ENCODE measurements around the gene PRKCE. TPM values are rescaled to one million over a fixed set of nuclear protein-coding genes. Genes with fewer than 3 reads are reported as not detected.

Gene PRKCE
- total RNA-seq, 1 experiment from 2014 or later = 14.0 TPM

GRCh38 chr2:45994060-45994459 lies 342.6 kb downstream of the PRKCE start:
- ChIA-PET CTCF (interaction anchor here (0.6 kb wide), 6 partner anchors 10 to 1328 kb away, joined by 3 to 4 read pairs (median 4); no protein-coding TSS in a partner anchor), POLR2A (no interaction called here)
- DNase-seq (ENCODE audit: low read depth, low spot score) (no peak), ATAC-seq (no peak)
- intact Hi-C loops (cut with micrococcal nuclease; ENCODE audit: unreplicated experiment) (loop anchor here (5.0 kb wide), 1 partner anchor 373 kb away; no protein-coding TSS in a partner anchor), in situ Hi-C loops (cut with HindIII; ENCODE audit: low pct_unique_long_range_greater_than_20kb, low sequenced_read_pairs) (no loop called here)
- Histone ChIP-seq H3K27ac (ENCODE audit: low read length) (no peak overlapping the region), H3K9me3 (ENCODE audit: control insufficient read depth, insufficient read depth, low read depth, low read length) (no peaks in the 10 kb centered on the region), H3K4me3 (ENCODE audit: low read depth in 2 of 2, low read length in 2 of 2) (no peak overlapping the region), H3K27me3 (ENCODE audit: control insufficient read depth, insufficient read depth, low read length) (no peaks in the 10 kb centered on the region), H3K4me1 (ENCODE audit: control insufficient read depth, insufficient read depth, low read length) (peaks cover 13% of the 10 kb centered on the region), H3K36me3 (ENCODE audit: control insufficient read depth, insufficient read depth, low read length) (no peaks in the 10 kb centered on the region)
- no peak for TF ChIP-seq POLR2AphosphoS5 (IDR thresholded peaks at IDR 0.05; ENCODE audit: low read depth, low read length)
- no peak for TF ChIP-seq CTCF (IDR thresholded peaks at IDR 0.05)
- no peak for TF ChIP-seq SIN3A (IDR thresholded peaks at IDR 0.05; ENCODE audit: borderline replicate concordance, insufficient read depth, low read depth, low read length)
- TF ChIP-seq REST (IDR thresholded peaks at IDR 0.05; ENCODE audit: insufficient read depth in 1 of 2, low read depth in 2 of 2, low read length in 1 of 2) = no peak
- no peak for TF ChIP-seq TCF7L2 (IDR thresholded peaks at IDR 0.05; ENCODE audit: low read depth, low read length)
- no TSS peak for BruUV-seq (replicated peaks)

DNA sequence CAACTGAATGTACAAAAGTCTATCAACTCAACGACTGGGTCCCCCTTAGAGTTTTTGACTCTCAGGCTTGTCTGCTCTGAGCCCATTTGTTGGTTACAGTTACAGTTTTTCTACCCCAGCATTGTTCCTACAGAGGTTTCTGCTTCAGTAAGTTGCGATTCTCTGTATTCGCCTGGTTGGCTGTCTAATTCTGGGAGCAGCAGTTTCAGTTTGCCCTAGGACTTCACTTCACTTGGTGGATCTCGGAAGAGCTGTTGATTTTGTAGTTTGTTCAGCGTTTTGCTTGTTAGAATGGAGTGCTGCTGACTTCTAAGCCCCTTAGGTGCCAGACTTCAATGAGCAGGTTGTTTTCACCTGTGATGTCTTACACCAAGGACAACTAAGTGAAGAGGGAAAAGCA lies 349.2 kb downstream of the PRKCE start:
- TF ChIP-seq SIN3A (IDR thresholded peaks at IDR 0.05; ENCODE audit: borderline replicate concordance, insufficient read depth, low read depth, low read length) (no peak), REST (IDR thresholded peaks at IDR 0.05; ENCODE audit: insufficient read depth in 1 of 2, low read depth in 2 of 2, low read length in 1 of 2) (no peak), CTCF (IDR thresholded peaks at IDR 0.05) (no peak), TCF7L2 (IDR thresholded peaks at IDR 0.05; ENCODE audit: low read depth, low read length) (no peak), POLR2AphosphoS5 (IDR thresholded peaks at IDR 0.05; ENCODE audit: low read depth, low read length) (no peak)
- no peaks in the 10 kb centered on the region for H3K9me3 ChIP-seq (ENCODE audit: control insufficient read depth, insufficient read depth, low read depth, low read length)
- H3K4me3 ChIP-seq (ENCODE audit: low read depth in 2 of 2, low read length in 2 of 2) = no peak overlapping the region
- no peaks in the 10 kb centered on the region for H3K36me3 ChIP-seq (ENCODE audit: control insufficient read depth, insufficient read depth, low read length)
- in situ Hi-C loops (cut with HindIII; ENCODE audit: low pct_unique_long_range_greater_than_20kb, low sequenced_read_pairs) (no loop called here), intact Hi-C loops (cut with micrococcal nuclease; ENCODE audit: unreplicated experiment) (no loop called here)
- no peaks in the 10 kb centered on the region for H3K4me1 ChIP-seq (ENCODE audit: control insufficient read depth, insufficient read depth, low read length)
- DNase-seq (ENCODE audit: low read depth, low spot score) (no peak), ATAC-seq (no peak)
- CTCF ChIA-PET = interaction anchor here (0.7 kb wide), 1 partner anchor 373 kb away, joined by 4 read pairs; no protein-coding TSS in a partner anchor
- no peak overlapping the region for H3K27ac ChIP-seq (ENCODE audit: low read length)
- no peaks in the 10 kb centered on the region for H3K27me3 ChIP-seq (ENCODE audit: control insufficient read depth, insufficient read depth, low read length)
- no TSS peak for BruUV-seq (replicated peaks)
- POLR2A ChIA-PET = no interaction called here
